SK-N-SH (cell line): ENCODE measurements around the gene TMSB10. TPM values are rescaled to one million over a fixed set of nuclear protein-coding genes. Genes with fewer than 3 reads are reported as not detected.

Experiments used
- CTCF ChIA-PET: fragments of 300-600, 350-600 bp; formaldehyde crosslinking; extraction: SDS; loops from one replicate; lab custom pipeline; 2021; lab: Yijun Ruan, JAX
- POLR2A ChIA-PET: fragments of 350-600 bp; sonication (Branson Sonifier 250); formaldehyde crosslinking; extraction: SDS; loops from one replicate; lab custom pipeline; 2020; ENCODE audit warnings: antibody characterized with exemption, inconsistent platforms; lab: Yijun Ruan, JAX
- DNase-seq: peaks from one replicate; pipeline ENCODE4 v3.0.0; 2012
- H2AFZ ChIP-seq: fragments of 200-600 bp; sonication (generic); 2 replicates; pipeline ENCODE4 v1.8.1; 2016; ENCODE audit warnings: antibody characterized with exemption, mild to moderate bottlenecking, low read depth
- H3F3A ChIP-seq: fragments of 200-600 bp; sonication (generic); replicated peaks from 2 replicates; pipeline ENCODE3; 2016; ENCODE audit warnings: antibody characterized with exemption, mild to moderate bottlenecking; ENCODE audit not compliant: insufficient read depth
- H3K27ac ChIP-seq, 2 experiments: fragments of 200-500 bp in 1 of 2; fragments of 200-600 bp in 1 of 2; sonication (Bioruptor generic) in 1 of 2; sonication (generic), shearing (Covaris generic) in 1 of 2; 2 replicates each; pipeline versions ENCODE4 v1.5.1 to v1.6.1; 2014 to 2016; ENCODE audit warnings: low read depth in 2 of 2, inconsistent platforms in 1 of 2, low read length in 1 of 2, mild to moderate bottlenecking in 1 of 2, mixed read lengths in 1 of 2
- H3K27me3 ChIP-seq: fragments of 200-600 bp; sonication (generic), shearing (Covaris generic); 2 replicates; pipeline ENCODE4 v1.6.1; 2016; ENCODE audit warnings: mixed run types; ENCODE audit not compliant: insufficient read depth
- H3K36me3 ChIP-seq, 2 experiments: fragments of 200-500 bp in 1 of 2; fragments of 200-600 bp in 1 of 2; sonication (Bioruptor generic) in 1 of 2; sonication (generic) in 1 of 2; replicated peaks in 1 of 2; 2 replicates each; pipeline versions ENCODE3 to v1.5.1; 2014 to 2016; ENCODE audit warnings: low read length in 1 of 2, mild to moderate bottlenecking in 1 of 2; ENCODE audit not compliant: insufficient read depth in 2 of 2, control insufficient read depth in 1 of 2
- H3K4me1 ChIP-seq, 2 experiments: fragments of 200-500 bp in 1 of 2; fragments of 200-600 bp in 1 of 2; sonication (Bioruptor generic) in 1 of 2; sonication (generic), shearing (Covaris generic) in 1 of 2; 2 replicates each; pipeline versions ENCODE4 v1.5.1 to v1.6.1; 2014 to 2016; ENCODE audit warnings: low read depth in 1 of 2, low read length in 1 of 2, mixed run types in 1 of 2; ENCODE audit not compliant: insufficient read depth in 2 of 2, control insufficient read depth in 1 of 2
- H3K4me2 ChIP-seq: fragments of 200-600 bp; sonication (generic), shearing (Covaris generic); 2 replicates; pipeline ENCODE4 v1.6.1; 2017; ENCODE audit warnings: mixed run types
- H3K4me3 ChIP-seq, 2 experiments: fragments of 200-500 bp in 1 of 2; fragments of 200-600 bp in 1 of 2; sonication (Bioruptor generic) in 1 of 2; sonication (generic), shearing (Covaris generic) in 1 of 2; 2 replicates each; pipeline versions ENCODE4 v1.5.1 to v1.8.1; 2014 to 2016; ENCODE audit warnings: low read depth in 2 of 2, inconsistent platforms in 1 of 2, low read length in 1 of 2, mild to moderate bottlenecking in 1 of 2, mixed read lengths in 1 of 2, moderate library complexity in 1 of 2
- H3K79me2 ChIP-seq: fragments of 200-600 bp; sonication (generic); 2 replicates; pipeline ENCODE4 v1.8.1; 2017; ENCODE audit warnings: mild to moderate bottlenecking; ENCODE audit not compliant: insufficient read depth
- H3K9ac ChIP-seq: fragments of 200-600 bp; sonication (generic); 2 replicates; pipeline ENCODE4 v1.6.1; 2017; ENCODE audit warnings: mixed run types
- H3K9me2 ChIP-seq: fragments of 200-600 bp; sonication (generic); 2 replicates; pipeline ENCODE4 v1.6.1; 2017; ENCODE audit warnings: mixed run types
- H3K9me3 ChIP-seq: fragments of 200-600 bp; sonication (generic); 2 replicates; pipeline ENCODE4 v1.6.1; 2017; ENCODE audit warnings: mixed run types, mild to moderate bottlenecking, moderate library complexity
- H4K20me1 ChIP-seq: fragments of 200-600 bp; sonication (generic); 2 replicates; pipeline ENCODE4 v1.6.1; 2017; ENCODE audit warnings: mild to moderate bottlenecking, mixed run types; ENCODE audit not compliant: insufficient read depth
- CHD2 ChIP-seq: fragments of 150-350 bp; IDR thresholded peaks from 2 replicates; pipeline ENCODE4 v1.6.1; 2018; ENCODE audit warnings: low read length; ENCODE audit not compliant: partially characterized antibody
- FOSL2 ChIP-seq: IDR thresholded peaks from 2 replicates; pipeline ENCODE4 v1.4.0; 2012; ENCODE audit warnings: low read depth, mild to moderate bottlenecking, moderate library complexity, borderline replicate concordance
- FOXJ3 ChIP-seq: sonication (generic); formaldehyde crosslinking; IDR thresholded peaks from 2 replicates; pipeline ENCODE4 v1.5.1; 2020; ENCODE audit warnings: mild to moderate bottlenecking, missing genetic modification reagents
- RAD21 ChIP-seq: IDR thresholded peaks from 2 replicates; pipeline ENCODE4 v1.6.1; 2012; ENCODE audit warnings: mild to moderate bottlenecking, low read length
- RCOR1 ChIP-seq: fragments of 150-350 bp; IDR thresholded peaks from 2 replicates; pipeline ENCODE4 v1.6.1; 2017; ENCODE audit warnings: antibody characterized with exemption, low read length
- RXRA ChIP-seq: IDR thresholded peaks from 2 replicates; pipeline ENCODE4 v1.4.0; 2012; ENCODE audit warnings: low read depth, mild to moderate bottlenecking, borderline replicate concordance
- SMC3 ChIP-seq: IDR thresholded peaks from 2 replicates; pipeline ENCODE4 v1.6.1; 2012; ENCODE audit warnings: low read depth, low read length, improper control_type of control experiment
- TEAD4 ChIP-seq: IDR thresholded peaks from 2 replicates; pipeline ENCODE4 v1.4.0; 2012; ENCODE audit warnings: mild to moderate bottlenecking, borderline replicate concordance; ENCODE audit not compliant: insufficient read depth
- WGBS: methylation state at CpG from one replicate; pipeline ENCODE4 v1.1.6; 2017; ENCODE audit warnings: low lambda C conversion rate; 5-methylcytosine and 5-hydroxymethylcytosine counted together
- polyA plus RNA-seq, 3 experiments: library from polyadenylated mRNA; depleted of rRNA; stranded (reverse); fragments of >200 nt; gene quantifications; 2 replicates each; pipeline ENCODE4 v1.2.3, GENCODE V29; 2012
- TF ChIP-seq, protein P1 (sequence below): IDR thresholded peaks from 2 replicates; pipeline ENCODE4 v1.4.0; 2012; ENCODE audit warnings: low read depth, borderline replicate concordance
- TF ChIP-seq, protein P2 (sequence below): fragments of 200-600 bp; sonication (generic); IDR thresholded peaks from 2 replicates; pipeline ENCODE4 v1.6.1; 2017; ENCODE audit warnings: antibody characterized with exemption, mild to moderate bottlenecking, moderate library complexity

TMSB10 gene
- polyA plus RNA-seq, 1 of the 3 experiments (the other 2 are of a cell fraction) = 7,920 TPM

- TF ChIP-seq, protein P1, sequence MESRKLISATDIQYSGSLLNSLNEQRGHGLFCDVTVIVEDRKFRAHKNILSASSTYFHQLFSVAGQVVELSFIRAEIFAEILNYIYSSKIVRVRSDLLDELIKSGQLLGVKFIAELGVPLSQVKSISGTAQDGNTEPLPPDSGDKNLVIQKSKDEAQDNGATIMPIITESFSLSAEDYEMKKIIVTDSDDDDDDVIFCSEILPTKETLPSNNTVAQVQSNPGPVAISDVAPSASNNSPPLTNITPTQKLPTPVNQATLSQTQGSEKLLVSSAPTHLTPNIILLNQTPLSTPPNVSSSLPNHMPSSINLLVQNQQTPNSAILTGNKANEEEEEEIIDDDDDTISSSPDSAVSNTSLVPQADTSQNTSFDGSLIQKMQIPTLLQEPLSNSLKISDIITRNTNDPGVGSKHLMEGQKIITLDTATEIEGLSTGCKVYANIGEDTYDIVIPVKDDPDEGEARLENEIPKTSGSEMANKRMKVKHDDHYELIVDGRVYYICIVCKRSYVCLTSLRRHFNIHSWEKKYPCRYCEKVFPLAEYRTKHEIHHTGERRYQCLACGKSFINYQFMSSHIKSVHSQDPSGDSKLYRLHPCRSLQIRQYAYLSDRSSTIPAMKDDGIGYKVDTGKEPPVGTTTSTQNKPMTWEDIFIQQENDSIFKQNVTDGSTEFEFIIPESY = no peak
- TF ChIP-seq TEAD4 (no peak), FOXJ3 (no peak), RCOR1 (no peak), RAD21 (no peak), CHD2 (no peak), FOSL2 (no peak)
Measured at GRCh38 chr2:84862006-84862405, 43.5 kb upstream of the TMSB10 start (continued).

- DNase-seq = no peak
- CTCF ChIA-PET = interaction anchor here (1.1 to 1.5 kb wide), 4 partner anchors 10 to 18 kb away, joined by 3 to 4 read pairs (median 3); no protein-coding TSS in a partner anchor
Measured at GRCh38 chr2:84865181-84865783, 40.2 kb upstream of the TMSB10 start.

More at GRCh38 chr2:84865181-84865783, 40.2 kb upstream of the TMSB10 start:
- TF ChIP-seq RXRA = no peak
- TF ChIP-seq RAD21 = peak; percentile 63
- peak; percentile 39; the same call in 1 of the 2 replicates for TF ChIP-seq SMC3
- no peak for TF ChIP-seq FOSL2
- TF ChIP-seq, protein P2, sequence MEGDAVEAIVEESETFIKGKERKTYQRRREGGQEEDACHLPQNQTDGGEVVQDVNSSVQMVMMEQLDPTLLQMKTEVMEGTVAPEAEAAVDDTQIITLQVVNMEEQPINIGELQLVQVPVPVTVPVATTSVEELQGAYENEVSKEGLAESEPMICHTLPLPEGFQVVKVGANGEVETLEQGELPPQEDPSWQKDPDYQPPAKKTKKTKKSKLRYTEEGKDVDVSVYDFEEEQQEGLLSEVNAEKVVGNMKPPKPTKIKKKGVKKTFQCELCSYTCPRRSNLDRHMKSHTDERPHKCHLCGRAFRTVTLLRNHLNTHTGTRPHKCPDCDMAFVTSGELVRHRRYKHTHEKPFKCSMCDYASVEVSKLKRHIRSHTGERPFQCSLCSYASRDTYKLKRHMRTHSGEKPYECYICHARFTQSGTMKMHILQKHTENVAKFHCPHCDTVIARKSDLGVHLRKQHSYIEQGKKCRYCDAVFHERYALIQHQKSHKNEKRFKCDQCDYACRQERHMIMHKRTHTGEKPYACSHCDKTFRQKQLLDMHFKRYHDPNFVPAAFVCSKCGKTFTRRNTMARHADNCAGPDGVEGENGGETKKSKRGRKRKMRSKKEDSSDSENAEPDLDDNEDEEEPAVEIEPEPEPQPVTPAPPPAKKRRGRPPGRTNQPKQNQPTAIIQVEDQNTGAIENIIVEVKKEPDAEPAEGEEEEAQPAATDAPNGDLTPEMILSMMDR = peak; percentile 45
- WGBS = 18% methylated on average over 6 of the region's 6 CpGs
- Histone ChIP-seq H3K4me3 (no peak overlapping the region), H3K36me3 (no peaks in the 10 kb centered on the region), H3K27me3 (peaks cover 23% of the 10 kb centered on the region; the same call in 1 of the 2 replicates), H3K9me3 (no peaks in the 10 kb centered on the region), H3K9me2 (no peaks in the 10 kb centered on the region), H3K27ac (no peak overlapping the region), H2AFZ (no peak overlapping the region), H4K20me1 (no peaks in the 10 kb centered on the region), H3K79me2 (no peaks in the 10 kb centered on the region), H3K4me2 (no peak overlapping the region), H3F3A (no peaks in the 10 kb centered on the region), H3K9ac (no peak overlapping the region), H3K4me1 (no peaks in the 10 kb centered on the region)
- POLR2A ChIA-PET = no interaction called here
